Kidney (tissue), 14 donors: ENCODE results near the gene CAMTA1. TPM values are rescaled to one million over a fixed set of nuclear protein-coding genes. Genes with fewer than 3 reads are reported as not detected.

Source experiments
- DNase-seq, 5 donors: peaks; one replicate each; pipeline ENCODE4 v3.0.0-alpha.2; 2013 to 2020
- FAIRE-seq: peaks from 2 replicates; lab custom pipeline; 2012; peaks lifted over from hg19 to GRCh38; lab: Jason Lieb, UNC
- H3K27ac ChIP-seq, 2 donors: one replicate each; pipeline ENCODE4 v1.7.0; 2013; ENCODE audit warnings: low read depth in 2 of 2, low read length in 2 of 2, inconsistent platforms in 1 of 2
- H3K27me3 ChIP-seq: one replicate; pipeline ENCODE4 v1.7.1; 2013; ENCODE audit warnings: low read length, inconsistent platforms; ENCODE audit not compliant: control insufficient read depth, insufficient read depth
- H3K36me3 ChIP-seq, 3 donors: one replicate each; pipeline versions ENCODE4 v1.7.0 to v1.7.1; 2013; ENCODE audit warnings: low read length in 3 of 3, control low read depth in 1 of 3, inconsistent platforms in 1 of 3; ENCODE audit not compliant: insufficient read depth in 3 of 3, control insufficient read depth in 2 of 3
- H3K4me1 ChIP-seq, 3 donors: one replicate each; pipeline versions ENCODE4 v1.7.0 to v1.7.1; 2013; ENCODE audit warnings: low read length in 3 of 3, inconsistent platforms in 1 of 3, low read depth in 1 of 3; ENCODE audit not compliant: control insufficient read depth in 2 of 3, insufficient read depth in 2 of 3
- H3K4me3 ChIP-seq, 3 donors: one replicate each; pipeline versions ENCODE4 v1.7.0 to v1.8.1; 2013; ENCODE audit warnings: low read length in 3 of 3, control low read depth in 1 of 3, inconsistent platforms in 1 of 3
- H3K9ac ChIP-seq, 3 donors: one replicate each; pipeline versions ENCODE4 v1.7.0 to v1.7.1; 2013; ENCODE audit warnings: low read length in 3 of 3, control low read depth in 1 of 3, inconsistent platforms in 1 of 3
- H3K9me3 ChIP-seq, 3 donors: one replicate each; pipeline versions ENCODE4 v1.7.0 to v1.7.1; 2013; ENCODE audit warnings: low read length in 3 of 3, control low read depth in 1 of 3, inconsistent platforms in 1 of 3; ENCODE audit not compliant: control insufficient read depth in 2 of 3, insufficient read depth in 1 of 3
- CTCF ChIP-seq: IDR thresholded peaks from 3 replicates; pipeline ENCODE4 v1.5.1; 2012; ENCODE audit warnings: mild to moderate bottlenecking, moderate library complexity, borderline replicate concordance; ENCODE audit not compliant: insufficient read depth; ENCODE audit errors: extremely low read depth
- intact Hi-C: fragments of 100-400 bp; cut with DNase I; formaldehyde crosslinking; loops from one replicate; pipeline ENCODE4 v1.11.1; 2022
- polyA plus RNA-seq: library from polyadenylated mRNA; stranded (reverse); fragments of 350-450 nt; fragmentation: Illumina TruSeq; extraction: RNeasy Lipid Tissue Mini Kit (QIAGEN cat#74804); gene quantifications from one replicate; pipeline ENCODE4 v1.2.3, GENCODE V29; 2014; ENCODE audit warnings: low read depth, low replicate concordance; ENCODE audit not compliant: insufficient read depth
- total RNA-seq: library from RNA; stranded (reverse); fragmentation: NEBNext Ultra II Directional; extraction: Animal tissue kit (Norgen Biotek cat#: 25700); gene quantifications from one replicate; pipeline ENCODE4 v1.2.1, GENCODE V29; 2021
- donor health status: control.
- donor health status: control.
- donor health status: control.
- donor health status: control.
- donor health status: control.
- donor health status: DM: yes; HTN: yes; CAD: no.
- donor health status: Normal renal cell carcinoma (clear cell type).

Gene CAMTA1
- total and polyA plus RNA-seq, 2 donors from 2014 or later: 79.0 to 170 TPM

DNA sequence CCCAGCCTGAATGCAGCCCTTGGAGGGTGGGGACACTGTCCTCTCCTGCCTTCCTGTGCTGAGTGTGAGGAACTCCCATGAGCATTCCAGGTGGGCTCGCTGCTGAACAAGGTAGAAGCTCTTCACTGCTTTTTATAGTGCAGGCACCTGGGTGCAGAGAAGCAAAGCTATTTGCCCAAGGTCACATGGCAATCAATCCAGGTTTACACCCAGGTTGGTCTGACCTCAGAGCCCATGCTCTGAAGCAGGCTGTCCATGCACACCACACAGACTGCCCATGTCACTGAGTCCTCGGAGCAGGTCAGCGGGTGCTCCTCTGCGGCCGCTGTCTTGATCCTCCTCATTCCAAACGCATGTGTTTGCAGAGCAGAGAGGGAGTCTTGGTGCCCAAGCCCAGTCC is 662.5 kb downstream of the CAMTA1 start:
- intact Hi-C loops: no loop called here
- Histone ChIP-seq H3K36me3 (no peaks in the 10 kb centered on the region), H3K27ac (no peak overlapping the region), H3K9ac (no peak overlapping the region), H3K27me3 (no peaks in the 10 kb centered on the region), H3K9me3 (no peaks in the 10 kb centered on the region), H3K4me3 (no peak overlapping the region), H3K4me1 (peaks cover 0 to 2% (median 0%) of the 10 kb centered on the region in 3 donors)
- no peak for FAIRE-seq
- no peak for DNase-seq
- no peak for TF ChIP-seq CTCF

DNA sequence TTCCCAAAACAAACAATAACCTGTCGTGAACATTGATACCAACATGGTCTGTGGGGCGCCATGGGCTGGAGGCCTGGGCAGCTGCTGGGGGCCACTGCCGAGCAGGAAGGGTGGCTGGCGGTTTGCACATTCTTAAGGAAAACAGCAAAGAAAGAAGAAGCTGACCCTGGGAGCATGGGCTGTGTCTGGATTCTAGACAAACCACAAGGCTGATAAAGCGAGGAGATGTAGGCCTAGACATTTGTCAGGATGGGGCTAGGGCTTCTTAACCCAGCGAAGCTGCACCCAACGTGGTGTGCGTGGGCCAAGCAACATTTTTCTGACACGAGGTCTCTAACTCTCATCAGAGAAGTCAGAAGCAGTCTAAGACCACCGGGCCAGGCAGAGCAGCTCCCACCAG is 663.7 kb downstream of the CAMTA1 start:
- Histone ChIP-seq H3K36me3 (no peaks in the 10 kb centered on the region), H3K4me1 (peaks cover 0 to 2% (median 0%) of the 10 kb centered on the region in 3 donors), H3K27me3 (no peaks in the 10 kb centered on the region), H3K9me3 (no peaks in the 10 kb centered on the region), H3K4me3 (no peak overlapping the region), H3K9ac (no peak overlapping the region), H3K27ac (no peak overlapping the region)
- no peak for DNase-seq
- intact Hi-C loops: no loop called here
- FAIRE-seq: no peak
- TF ChIP-seq CTCF: no peak

DNA sequence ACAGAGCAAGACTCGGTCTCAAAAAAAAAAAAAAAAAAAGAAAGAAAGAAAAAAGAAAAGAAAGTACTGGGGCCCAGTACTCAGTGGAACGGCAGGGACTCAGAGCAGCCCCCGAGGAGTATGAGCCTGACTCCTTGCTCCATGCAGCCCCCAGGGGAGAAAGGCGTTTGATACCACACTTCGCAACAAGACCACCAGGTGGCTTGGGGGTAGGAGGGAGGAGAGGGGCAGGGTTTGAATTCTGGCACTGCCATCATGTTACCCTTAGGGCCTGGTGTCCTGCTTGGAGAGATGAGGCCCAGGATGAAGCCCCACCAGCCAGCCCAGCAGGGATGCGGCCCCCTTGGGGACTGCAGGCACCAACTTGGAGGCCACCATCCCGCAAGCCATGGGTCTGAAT is 664.5 kb downstream of the CAMTA1 start:
- peaks cover 0 to 7% (median 6%) of the 10 kb centered on the region in 3 donors for H3K4me1 ChIP-seq
- H3K36me3 ChIP-seq: no peaks in the 10 kb centered on the region
- no peak overlapping the region for H3K27ac ChIP-seq
- H3K9ac ChIP-seq: no peak overlapping the region
- H3K27me3 ChIP-seq: no peaks in the 10 kb centered on the region
- TF ChIP-seq CTCF: no peak
- DNase-seq (no peak), FAIRE-seq (no peak)
- H3K4me3 ChIP-seq: no peak overlapping the region
- intact Hi-C loops: no loop called here
- no peaks in the 10 kb centered on the region for H3K9me3 ChIP-seq

DNA sequence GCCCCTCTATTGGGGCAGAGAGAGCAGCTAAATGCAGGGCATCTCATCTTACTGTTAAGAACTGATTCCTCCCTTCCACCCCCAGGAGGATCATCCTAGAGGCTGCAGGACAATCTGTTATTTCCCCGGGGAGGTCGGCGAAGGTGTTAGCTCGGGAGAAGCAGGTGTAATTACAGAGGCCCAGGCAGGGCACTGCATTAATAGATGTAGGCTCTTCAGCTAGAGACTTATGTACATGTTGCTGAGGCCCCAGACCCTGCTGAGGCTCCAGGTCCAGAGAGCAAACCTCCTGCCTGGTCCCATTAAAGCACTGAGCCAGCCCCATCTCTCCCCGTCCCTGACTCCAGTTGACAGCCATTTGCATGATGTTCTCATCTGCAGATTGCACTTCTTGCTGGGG is 665.6 kb downstream of the CAMTA1 start:
- H3K36me3 ChIP-seq: no peaks in the 10 kb centered on the region
- peaks cover 0 to 16% (median 7%) of the 10 kb centered on the region in 3 donors for H3K4me1 ChIP-seq
- no peak overlapping the region for H3K9ac ChIP-seq
- no peaks in the 10 kb centered on the region for H3K27me3 ChIP-seq
- intact Hi-C loops: no loop called here
- H3K9me3 ChIP-seq: no peaks in the 10 kb centered on the region
- FAIRE-seq: no peak
- DNase-seq: no peak
- H3K4me3 ChIP-seq: no peak overlapping the region
- no peak overlapping the region for H3K27ac ChIP-seq
- TF ChIP-seq CTCF: no peak
